DMS 273 (cell line): ENCODE measurements around the gene NACC2.

ENCODE experiments used
- DNase-seq: peaks from one replicate; lab custom pipeline; 2025; ENCODE audit not compliant: unreplicated experiment; lab: John Stamatoyannopoulos, UW

NACC2 gene

DNA sequence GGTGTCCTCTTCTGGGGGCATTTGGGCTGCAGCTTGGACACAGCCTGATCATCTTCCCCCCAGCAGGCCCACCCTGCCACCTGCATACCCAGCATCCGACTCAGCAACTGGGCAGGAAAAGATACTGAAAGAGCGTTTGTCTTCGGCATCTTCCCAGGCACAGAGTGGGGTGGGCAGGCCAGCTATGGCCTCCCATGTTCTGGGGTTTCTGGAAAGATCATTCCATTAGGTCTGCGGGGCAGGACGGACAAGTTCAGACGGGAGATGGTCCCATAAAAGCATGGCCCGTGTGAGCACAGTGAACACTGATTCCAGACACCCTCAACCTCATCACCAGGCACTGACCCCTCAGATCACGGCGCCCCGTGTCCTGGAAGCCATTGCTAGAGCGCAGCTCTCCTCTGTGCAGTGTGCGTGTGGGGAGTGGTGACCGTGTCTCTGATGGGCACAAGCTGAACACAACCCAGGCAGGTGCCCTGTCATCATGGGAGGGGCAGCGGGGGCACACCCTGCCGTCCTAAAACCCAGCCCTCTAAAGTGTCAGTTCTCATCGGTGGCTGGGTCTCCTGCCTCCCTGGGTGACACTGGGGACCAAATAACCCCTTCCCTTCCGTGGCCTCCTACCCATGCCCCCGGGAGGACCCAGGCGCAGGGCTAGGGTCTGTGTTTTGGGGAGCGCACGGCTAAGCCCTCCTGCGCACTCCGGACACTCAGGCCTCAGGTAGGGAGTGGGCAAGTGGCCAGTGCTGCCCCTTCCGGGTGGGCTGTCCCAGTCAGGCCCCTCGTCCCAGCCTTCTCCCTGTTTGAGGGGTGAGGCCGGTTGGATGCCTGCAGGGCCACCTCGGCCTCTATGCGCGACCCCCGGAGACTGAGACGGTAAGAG, 36.8 kb upstream of the NACC2 start:
- no peak for DNase-seq

DNA sequence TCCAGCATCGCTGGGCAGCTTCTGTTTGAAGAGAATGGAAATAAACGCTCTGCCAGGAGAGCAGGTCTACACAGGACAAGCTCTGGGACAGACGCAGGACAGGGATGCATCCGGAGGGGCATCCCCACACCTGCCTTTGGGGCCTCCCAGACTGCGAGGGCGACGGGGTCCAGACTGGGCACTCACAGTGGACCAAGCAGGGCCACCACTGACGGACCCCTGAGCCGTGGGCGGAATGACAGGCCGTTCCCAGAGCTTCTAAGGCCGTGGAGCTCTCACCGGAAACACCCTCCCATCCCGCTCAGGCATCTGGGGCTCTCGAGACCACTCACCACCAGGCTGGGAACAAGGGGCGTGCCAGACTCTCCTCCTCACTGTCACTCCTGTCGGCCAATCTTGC, 34.1 kb upstream of the NACC2 start:
- no peak for DNase-seq

DNA sequence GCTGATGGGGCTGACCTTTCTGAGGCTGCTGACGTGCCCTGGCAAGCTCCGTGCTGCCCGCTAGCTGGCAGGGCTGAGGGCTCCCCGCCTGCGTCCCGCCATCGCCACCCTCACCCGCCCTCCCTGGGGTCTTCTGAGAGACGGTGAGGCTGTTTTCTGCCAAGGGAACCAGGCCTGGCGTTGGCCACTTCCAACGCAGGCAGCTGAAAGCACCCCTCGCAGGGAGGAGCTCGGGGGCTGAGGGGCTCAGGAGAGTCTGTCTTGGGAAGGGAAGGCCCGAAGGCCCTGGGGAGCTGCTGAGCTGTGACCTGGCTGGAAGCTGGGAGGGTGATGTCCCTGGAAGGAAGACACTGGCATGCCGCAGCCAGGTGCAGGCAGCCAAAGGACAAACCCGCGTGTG, 33.3 kb upstream of the NACC2 start:
- no peak for DNase-seq

DNA sequence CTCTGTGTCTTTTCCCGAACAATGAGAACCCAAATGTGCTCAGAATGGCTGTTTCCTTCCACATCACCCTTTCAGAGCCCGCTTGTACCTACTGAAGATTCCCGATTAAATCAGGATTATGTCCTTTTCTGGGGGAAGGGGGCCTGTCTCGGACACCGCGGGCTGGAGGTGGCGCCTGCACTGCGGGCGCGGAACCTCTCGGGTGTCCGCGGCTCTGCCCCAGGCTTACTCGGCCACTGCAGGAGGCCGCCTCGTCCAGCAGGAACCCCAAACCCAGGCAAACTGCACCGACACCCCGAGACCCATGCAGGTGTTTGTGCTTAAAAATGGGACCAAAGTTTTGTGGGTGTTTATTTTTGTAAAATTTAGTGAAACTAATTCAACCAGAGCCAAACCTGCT, 32.2 kb upstream of the NACC2 start:
- DNase-seq = no peak

DNA sequence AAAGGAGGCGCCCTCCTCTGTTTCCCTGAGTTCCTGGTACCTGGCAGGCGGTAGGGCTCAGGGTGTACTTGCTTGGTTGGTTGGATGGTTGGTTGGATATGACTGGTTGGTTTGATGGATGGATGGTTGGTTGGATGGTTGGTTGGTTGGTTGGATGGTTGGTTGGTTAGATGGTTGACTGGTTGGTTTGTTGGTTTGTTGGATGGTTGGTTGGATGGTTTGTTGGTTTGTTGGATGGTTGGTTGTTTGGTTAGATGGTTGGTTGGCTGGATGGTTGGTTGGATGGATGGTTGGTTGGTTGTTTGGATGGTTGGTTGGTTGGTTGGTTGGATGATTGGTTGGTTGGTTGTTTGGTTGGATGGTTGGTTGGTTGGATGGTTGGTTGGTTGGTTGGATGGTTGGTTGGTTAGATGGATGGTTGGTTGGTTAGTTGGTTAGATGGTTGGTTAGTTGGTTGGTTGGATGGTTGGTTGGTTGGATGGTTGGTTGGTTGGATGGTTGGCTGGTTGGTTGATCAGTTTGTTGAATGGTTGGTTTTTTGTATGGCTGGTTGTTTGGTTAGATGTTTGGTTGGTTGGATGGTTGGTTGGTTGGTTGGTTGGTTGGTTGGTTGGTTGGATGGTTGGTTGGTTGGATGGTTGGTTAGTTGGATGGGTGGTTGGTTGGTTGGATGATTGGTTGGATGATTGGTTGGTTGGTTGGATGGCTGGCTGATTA, 30.0 kb upstream of the NACC2 start:
- no peak for DNase-seq

DNA sequence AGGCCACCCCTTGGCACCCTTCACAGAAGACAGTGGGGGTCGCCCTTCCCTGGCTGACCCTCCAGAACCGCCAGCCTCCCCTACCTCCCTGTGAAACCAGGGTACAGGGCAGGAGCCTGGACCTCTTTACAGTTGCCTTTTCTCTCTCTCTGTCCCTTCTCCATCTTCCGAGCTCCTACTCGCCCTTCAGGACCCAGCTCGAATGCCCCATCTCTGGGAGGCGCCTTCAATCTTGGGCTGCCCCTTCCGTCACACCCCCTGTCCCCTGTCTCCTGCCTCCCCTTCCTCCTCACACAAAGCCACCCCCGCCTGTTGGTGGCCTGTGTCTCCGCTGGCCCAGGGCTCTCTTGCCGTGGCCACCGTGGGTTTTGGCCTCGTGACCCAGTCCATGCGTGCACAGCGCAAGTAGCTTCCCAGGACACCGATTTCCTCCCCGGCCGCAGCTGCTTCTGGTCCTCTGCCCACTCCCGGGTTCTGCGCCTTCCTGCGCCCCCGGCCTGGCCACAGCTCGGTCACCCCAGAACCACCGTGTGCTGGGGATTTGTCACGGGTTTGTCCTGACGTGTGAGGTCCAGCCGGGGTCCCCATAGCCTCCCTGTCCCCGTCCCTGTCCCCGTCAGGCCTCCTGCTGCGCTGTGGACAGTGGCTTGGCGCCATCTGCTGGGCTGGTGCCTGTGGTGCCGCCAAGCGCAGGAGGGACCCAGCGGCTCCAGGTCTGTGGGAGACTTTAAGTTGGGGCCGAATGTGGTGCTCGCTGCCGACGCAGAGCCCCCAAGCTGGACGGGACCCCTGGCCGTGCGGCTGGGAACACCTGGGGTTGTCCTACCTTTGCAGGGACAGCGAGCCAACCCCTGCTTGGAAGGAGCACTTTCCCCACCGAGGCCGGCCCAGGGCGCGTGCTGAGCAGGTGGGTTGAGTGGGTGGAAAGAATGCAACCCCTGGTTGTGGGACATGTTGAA, 27.6 kb upstream of the NACC2 start:
- DNase-seq = peak; percentile 76

DNA sequence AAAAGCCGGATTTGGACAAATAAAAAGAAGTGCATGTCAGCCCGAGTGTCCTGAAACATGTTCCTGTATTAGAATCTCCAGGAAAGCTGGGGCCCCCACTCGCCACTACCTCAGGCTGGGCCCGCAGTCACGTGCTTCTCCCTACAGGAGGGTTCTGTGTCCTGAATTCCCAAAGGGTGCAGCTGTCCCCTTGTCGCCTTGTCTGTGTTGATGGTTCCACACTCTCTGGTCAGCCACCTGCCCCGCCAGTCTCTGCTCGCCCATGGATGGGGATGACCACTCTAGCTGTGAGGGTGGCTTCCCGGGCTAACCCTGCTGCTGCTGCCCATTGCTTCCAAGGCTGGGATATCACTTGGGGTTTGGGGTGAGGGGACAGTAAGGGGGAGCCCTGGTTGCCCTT, 26.7 kb upstream of the NACC2 start:
- no peak for DNase-seq

DNA sequence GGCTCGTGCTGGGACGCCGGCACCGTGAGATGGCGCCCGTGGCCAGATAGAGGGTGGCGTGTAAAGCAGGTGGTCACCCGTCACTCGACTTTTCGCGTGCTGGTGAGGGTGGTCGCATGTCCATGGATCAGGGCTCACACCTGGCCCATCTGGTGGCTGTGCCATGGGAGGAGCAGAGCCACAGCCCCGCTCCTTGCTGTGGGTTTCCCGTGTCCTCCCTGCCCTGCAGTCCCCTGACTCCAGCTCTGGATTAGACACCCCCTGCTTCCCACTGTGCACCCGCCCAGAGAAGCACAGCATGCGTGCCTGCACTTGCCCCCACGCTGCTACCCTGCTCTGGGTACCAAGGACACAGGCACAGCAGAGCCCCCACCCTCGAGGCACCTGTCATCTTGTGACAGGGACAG, 25.4 kb upstream of the NACC2 start:
- no peak for DNase-seq

DNA sequence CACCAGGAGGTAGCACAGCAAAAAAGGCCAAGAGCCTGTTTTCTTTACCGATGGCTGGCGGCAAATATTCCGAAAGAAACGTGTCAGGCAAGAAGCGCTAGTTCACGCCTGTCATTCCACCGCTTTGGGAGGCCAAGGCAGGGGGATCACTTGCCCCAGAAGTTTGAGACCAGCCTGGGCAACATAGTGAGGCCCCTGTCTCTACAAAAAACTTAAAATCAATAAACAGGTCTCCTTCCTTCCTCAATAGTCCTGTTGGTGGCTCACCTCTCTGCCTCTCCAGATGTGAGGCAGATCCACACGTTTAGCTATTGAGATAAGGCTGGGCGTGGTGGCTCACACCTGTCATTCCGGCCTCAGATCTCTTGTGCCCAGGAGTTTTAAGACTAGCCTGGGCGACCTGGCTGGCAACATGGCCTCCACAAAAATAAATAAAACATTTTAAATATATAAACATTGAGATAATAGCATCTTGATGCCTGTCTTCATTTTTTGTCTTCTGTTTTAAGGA, 24.8 kb upstream of the NACC2 start:
- DNase-seq = no peak

DNA sequence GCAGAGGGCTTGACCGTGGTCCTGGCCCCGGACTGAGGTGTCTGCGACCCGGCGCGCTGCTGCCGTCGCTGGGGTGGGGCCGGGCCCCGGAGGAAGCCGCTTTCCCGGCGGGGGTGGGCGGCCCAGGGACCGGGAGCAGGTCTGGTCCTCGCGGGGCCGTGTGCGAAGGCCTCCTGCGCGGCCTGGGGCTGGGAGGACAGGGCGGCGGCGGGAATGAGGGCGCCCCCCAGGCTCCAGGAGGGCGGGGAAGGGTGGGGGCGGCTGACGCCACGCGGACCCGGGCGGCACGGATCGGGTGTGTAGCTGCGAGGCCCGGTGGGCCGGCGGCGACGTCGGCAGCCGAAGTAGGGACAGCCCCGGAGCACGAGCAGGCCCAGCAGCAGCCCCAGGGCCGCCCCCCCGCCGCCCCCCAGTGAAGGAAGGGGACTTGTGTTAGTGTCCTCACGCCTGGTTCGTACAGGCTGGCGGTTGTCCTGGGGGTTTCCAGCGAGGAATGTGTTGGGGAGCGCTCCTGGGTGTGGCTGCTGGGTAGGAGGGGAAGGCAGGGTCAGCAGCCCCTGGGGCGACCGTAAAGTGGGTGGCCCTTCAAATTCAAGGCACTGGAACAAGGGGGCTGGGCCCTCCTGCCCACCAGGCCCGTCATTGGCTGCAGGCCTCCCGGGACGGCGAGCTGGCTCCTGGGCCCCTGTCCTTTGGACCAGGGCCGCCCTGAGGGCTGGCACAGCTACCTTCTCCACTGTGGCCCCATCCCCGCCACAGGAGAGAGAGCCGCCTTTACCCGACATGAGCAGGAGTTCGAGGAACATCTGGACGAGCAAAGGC, 24.2 kb upstream of the NACC2 start:
- peak; percentile 74 for DNase-seq

DNA sequence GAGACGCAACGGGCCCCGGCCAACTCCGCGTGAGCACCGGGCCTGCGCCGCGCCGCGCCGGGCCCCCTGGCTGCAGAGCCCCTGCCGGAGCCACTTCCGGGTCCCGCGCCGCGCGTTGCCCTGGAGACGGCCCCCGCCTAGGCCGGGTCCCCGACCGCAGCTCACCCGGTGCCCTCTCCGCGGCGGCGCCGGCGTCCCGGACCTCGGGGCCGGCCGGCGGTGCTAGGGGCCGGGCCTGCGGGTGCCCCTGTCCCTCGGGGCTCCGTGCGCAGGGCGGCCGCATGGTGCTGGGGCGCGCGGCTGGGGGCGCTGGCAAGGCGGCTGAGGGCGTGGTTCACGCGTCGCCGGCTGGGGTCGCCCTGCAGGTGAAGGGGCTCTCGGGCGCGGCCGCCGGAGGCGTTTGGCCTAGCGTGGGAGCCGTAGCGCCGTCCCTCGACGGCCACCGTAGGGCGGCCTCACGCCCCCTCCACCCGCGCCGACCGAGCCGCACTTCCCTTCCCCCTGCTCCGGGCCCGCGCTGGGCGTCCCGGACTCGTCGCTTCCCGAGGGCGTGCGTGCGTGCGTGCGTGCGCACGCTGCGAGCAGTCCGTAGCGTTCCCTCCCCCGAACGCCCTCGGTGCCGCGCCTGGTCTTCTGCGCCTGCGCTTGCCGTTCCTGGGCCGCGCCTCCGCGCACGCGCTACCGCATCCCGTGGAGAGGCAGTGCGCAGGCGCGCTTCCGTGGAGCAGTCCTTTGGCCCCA, 23.4 kb upstream of the NACC2 start, which contains the start of gene TMEM250:
Gene TMEM250 (minus strand): TSS at position 556 of the 741 bp plus-strand sequence. CDS start 1,975 bp downstream, outside the sequence.
- peak; percentile 97 for DNase-seq

DNA sequence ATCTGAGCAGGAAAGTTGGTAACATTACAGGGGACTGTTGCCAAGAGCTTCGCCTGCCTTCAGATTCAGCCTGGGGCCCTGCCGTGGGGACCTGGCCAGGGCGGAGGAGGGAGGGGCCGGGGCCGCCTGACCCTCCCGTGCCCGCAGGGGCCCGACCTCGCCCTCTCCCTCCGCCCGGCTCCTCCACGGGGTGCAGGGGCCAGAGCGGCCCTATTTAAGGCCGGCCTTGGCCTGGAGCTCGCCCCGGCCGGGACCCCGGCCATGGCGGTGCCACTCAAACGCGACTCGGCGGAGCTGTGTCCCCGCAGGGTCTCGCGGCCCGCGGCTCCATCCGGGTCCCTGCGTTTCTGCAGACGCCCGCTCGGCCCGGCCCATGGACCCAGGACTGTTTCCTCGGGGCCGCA, 22.8 kb upstream of the NACC2 start:
- DNase-seq = no peak

DNA sequence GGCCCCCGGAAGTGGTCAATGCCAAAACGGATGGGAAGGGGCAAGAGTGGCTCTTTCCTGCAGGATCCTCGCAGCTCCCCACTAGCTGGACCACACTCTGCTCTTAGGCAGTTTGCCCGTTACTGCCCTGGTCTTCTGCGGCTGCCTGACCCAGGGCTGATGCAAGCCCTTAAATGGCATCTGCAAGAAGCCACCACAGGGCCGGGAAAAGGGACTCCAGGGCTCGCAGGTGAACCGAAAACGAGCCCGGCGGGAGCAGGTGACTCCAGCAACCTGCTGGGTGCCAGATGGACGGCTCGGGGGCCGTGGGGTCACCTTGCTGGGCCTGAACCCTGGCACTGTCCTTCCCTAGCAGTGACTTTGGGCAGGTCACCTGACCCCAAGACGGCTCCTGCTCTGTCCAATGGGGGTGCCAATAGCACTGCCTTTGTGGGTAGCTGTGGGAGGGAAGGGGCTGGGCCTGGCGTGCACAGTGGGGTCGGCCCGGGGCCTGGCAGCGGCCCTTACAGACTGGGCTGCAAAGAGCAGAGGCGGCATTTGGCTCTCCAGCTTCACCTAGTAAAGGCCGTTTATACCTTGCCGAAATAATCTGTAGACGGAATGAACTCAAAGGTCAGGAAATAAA, 22.3 kb upstream of the NACC2 start:
- peak; percentile 60 for DNase-seq

DNA sequence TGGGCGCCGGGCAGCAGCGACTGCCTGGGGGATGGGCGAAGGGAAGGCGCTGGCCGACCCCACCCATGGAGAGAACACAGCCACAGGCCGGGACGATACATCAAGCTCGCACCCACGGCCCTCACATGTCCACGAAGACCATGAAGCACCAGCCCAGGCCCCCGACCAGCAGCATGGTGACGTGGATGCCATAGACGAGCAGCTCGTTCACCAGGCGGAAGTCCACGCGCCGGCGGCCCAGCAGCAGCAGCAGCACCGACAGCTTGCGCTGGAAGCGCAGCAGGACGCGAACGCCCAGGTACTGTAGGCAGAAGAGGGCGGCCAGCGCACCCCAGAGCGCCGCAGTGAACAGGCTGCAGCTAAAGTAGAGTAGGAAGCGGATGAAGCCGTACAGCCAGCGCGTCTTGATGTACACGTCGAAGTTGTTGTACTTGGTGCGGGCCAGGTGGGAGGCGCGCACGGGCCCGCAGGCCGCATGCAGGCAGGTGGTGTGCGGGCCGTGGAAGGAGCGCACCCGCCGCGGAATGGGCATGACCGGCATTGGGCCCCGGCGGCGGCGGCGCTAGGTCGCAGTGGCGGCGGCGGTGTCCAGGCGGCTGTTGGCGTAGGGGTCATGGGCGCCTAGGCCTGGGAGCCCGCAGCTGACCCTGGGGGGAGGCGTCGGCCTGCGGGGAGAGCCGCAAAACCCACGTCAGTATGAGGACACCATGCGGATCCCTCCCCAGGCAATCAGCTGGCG, 21.4 kb upstream of the NACC2 start:
- no peak for DNase-seq

DNA sequence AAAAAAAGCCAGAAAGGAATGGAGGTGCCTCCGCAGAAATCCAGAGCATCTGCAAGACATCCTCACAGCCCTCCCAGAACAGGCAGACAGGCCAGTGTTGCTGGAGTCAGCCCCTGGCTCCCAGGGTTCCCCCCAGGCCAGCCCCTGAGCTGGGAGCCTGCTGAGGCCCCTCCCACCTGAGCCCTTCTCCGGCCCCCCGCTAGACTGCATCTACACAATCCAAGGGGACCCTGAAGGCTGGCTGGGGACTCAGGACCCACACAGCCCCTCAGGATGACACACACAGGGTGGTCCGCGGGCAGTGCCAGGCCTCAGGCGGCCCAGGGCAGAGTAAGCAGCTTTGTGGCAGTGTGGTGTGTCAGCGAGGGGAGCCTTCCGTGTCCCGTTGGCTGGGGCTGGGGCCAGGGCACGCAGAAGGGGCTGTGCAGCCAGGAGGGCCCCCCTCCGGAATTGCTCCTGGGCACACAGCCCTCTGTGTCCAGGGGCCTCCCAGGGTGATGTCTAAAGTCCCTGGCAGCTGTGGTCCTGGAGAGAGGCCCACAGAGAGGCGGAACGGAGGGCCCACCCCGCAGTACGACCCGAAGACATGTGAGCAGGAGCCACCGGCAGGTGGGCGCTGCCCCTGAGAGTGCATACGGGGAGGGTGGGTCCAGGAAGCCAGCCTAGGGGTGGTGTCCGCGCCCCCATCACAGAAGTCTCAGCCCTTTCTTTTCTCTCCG, 20.7 kb upstream of the NACC2 start:
- no peak for DNase-seq

DNA sequence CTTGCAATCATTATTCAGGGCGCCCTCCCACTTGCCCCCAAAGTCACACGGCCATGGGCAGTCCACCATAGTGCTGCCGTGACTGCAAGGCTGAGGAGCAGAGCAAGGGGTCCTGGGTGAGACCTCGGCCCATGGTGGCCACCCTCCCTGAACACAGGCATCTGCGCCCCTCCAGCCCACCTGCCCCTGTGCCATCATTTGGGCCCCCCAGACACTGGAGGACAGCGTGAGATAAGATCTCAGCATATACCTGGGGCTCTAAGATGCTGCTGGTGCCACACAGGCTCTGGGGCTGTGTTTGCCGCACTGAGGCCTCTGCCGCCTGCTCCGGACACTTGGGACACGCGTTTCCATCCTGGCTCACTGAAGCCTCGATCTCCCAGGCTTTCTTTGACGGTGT, 20.1 kb upstream of the NACC2 start:
- DNase-seq = no peak

DNA sequence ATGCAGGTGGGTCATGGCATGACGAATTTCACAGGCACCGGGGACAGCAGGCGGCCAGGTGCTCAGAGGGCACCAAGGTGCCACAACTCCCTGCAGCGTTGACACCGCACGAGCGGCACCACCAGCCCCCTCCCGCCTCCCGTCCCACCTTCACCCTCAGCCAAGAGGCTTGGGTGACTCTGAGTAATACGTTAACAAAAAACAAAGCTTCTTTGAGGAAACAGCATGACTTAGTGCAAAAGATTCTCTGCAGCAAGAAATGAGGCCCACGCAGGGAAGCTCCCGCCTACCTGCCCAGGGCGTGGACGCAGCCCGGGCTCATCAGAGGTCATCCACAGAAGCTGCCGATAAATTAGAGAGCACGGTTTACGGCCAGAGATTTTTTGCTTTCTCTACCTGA, 19.5 kb upstream of the NACC2 start:
- no peak for DNase-seq

DNA sequence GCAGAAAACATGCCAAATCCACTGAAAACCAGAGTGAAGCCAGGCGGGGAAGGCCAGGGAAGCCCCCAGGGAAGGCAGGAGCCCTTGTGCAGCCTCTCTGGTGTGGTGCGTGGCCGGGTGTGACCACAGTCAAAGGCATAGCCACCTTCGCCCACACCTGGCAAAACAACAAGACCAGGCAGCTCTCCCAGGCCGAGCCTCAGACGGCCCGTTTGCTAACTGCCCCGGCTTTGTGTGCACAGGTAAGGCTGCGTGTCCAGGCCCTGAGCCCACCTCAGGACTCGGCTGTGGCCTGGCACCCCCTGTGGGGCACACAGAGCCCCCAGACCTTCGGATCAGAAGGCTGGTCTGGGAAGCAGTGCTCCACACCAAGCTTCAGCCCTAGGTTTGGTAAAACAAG, 17.5 kb upstream of the NACC2 start:
- no peak for DNase-seq
